DMS153 treated with DMSO at 0.1 percent for 48 hours (cell line): ENCODE data around the gene ANXA2.

Experiments used
- DNase-seq: peaks from one replicate; lab custom pipeline; 2025; ENCODE audit not compliant: unreplicated experiment; lab: John Stamatoyannopoulos, UW

ANXA2 gene

DNA sequence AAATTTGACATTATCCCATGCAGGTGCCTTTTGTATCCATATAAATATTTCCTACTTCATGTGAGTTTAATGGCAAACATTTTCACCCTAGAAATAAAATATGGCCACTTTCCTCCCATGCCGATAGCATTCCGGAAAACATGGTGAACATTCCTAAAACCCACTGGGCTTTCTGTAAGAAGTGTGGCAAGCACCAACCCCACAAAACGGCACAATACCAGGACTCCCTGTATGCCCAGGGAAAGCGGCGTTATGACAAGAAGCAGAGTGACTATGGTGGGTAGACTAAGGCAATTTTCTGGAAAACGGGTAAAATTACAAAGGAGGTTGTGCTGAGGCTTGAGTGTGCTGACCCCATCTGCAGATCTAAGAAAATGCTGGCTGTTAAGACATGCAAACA is 7.6 kb downstream of the ANXA2 start:
- no peak for DNase-seq

DNA sequence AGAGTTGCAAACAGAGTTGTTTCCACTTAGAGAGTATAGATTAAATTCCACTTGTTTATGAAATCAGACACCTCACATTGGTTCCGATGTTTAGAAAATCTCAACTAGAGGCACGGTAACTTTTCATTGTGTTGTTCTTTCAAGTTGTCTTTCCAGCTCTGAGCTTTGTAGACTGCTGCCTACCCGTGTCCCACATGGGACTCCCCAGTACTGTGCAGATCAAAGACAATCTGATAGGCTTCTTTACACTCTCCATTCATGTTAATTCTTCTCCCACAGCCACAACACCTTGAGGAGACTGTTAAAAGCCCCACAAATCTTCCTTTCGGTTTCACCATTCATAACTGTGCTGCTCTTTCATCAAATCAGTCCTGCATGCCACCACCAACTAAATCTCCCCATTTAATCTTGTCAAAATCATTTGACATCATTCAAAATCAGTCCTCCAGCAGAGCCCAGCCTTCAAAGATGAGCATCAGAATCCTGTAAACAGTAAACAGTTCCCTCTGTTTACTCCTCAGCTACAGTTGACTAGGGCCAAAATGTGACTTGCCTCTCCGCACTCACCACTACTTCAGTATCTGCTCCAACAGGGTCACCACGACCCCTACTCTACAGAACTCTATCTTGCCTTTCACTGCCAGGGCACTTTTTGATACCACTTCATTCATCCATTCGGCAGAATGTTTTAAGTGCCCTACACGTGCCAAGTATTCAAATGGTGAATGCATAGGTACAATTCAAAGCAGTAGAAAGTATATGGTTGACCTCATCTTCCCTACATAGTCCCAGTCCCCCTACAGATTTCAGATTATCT is 8.3 kb downstream of the ANXA2 start:
- no peak for DNase-seq

DNA sequence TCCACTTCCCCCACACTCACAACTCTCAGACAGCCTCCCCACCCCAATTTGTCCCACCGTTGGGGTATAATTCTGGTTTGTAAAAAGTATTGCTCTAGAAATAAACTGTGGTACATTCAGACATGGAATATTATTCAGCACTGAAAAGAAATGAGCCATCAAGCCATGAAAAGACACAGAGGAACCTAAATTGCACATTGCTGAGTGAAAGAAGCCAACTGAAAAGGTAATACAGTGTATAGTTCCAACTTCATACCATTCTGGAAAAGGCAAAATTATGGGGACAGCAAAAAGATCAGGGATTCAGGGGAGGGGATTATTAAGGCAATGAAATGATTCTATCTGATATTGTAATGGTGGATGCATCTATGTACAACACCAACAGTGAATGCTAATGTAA is 10.5 kb downstream of the ANXA2 start:
- no peak for DNase-seq

DNA sequence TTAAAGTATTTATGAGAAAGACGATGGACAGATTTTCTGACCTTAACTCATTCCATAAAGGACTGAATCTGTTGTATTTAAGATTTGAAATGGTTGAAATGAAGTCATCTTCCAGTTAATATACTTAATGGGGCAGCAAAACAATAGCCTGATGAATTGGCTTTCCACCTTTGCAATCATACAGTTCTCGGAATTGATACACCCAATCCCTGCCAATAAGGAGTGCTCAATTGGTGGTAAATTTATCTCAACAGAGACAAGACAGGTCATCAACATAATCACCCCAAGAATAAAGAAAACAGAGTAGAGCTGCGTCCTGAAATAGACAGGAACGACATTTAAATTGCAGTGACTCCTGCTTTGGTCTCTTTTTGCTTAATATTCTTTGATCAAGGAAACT is 11.2 kb downstream of the ANXA2 start:
- DNase-seq, result no peak

DNA sequence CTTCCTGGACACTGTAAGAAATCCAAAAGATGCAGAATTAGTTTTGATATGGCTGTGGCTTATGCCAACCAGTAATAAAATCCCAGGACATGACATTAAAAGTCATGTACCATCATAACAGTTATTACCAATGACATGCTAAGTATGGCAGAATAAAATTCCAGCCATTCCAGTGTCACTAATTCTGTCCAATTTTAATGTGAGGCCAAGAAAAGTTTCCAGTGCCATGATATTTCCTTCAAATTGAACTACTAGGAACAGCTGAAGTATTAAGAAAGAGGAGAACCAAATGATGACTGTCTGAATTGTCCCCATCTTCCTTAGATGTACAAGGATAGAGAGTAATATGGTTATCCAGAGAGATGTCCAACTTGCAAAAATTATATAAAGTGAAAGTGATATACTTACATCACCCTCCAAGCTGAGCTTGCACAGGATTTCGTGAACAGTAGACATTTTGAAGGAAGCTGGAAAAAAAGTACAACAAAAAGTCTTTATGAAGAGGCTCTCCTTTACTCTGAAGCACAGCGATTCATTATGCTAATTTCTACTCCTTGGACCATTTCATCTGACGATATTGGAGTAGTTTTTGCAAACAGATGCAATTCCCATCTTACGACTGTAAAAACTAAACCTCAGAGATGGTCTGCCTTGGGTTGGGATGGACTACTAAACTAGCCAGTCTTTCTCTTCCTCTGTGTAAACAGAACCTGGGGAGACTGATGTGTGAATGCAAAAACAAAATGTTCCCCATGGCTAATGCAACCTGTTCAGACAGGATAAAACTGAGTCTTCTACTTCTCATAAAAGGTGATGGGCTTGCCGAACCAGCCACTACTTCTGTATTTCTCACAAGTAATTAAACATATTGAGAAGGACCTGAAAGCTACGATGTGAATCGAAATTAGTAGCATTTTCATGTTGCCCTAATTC is 11.9 kb downstream of the ANXA2 start:
- no peak for DNase-seq

DNA sequence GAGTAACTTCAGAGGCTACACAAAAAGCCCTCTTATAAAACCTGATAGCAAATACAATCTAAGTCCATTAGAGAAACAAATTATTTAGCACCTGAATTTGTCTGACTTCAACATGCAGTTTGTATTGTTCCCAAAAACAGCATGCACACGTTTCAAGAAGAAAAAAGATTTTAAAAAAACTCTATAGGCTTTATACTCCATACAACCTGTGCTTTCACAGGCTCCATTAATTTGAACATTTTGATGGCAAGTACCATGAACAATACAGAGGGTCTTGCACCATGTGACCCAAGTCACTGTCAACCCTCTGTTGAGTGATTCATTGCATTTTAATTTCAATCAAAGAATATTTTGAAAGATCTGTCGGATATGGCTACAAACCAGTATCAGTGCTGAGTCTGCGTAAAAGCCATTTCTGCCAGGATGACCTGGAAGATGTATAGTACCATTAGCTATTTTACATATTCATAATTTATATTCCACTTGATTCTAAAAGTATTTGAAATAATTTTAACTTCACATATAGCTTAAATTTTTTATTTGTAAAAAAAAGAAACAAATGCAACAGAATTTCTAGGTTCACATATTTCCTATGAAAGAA is 13.2 kb downstream of the ANXA2 start:
- no peak for DNase-seq

DNA sequence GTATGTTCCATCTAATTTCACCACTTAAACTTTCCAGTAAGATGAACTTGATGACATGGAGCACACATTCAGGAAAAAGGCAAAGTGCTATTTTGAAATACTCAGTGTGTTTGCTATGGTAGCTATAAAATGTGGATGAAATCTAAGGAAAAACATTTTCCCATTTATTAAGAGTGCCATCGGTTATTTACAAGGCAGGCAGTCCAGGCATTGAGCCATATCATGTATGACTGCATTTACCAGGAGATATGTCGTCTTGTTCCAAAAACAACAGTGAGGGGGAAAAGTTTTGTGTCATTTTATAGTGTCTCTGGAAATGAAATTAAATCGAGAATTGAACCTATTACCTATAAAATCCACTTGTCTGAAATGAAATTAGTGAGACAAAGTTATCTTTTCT is 13.7 kb downstream of the ANXA2 start:
- no peak for DNase-seq

DNA sequence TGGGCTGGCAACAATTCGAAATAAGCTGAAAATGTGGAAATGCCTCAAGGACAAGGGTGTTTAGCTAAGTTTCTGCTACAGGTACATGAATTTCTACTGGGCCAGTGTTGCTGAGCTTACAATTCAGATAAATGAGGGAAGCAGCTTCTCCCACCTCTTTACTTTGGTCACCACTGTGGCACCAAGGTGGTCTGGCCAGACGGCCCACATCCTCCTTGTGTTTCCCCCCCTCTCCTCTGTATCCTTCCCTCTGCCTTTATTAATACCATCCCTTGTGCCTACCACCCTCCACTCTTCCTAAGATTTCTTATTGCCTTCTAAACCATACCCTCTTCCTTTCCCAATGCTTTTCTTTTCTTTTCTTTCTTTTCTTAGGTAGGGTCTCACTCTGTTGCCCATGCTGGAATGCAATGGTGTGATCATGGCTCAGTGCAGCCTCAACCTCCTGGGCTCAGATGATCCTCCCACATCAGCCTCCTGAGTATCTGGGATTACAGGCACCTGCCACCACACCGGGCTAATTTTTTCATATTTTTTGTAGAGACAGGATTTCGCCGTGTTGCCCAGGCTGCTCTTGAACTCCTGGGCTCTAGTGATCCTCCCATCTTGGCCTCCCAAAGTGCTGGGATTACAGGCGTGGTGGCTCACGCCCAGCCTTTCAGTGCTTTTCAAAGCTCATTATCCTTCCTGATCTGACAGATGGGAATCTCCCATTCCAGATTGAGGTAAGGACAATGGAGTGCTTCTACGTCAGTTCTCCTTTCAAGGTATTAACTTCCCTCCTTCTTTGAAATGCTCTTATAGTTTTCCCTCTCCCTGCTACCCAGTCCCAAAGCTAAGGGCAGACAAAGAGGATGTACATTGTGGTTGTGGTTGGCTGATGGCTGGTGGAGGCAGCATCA is 14.8 kb downstream of the ANXA2 start:
- no peak for DNase-seq

DNA sequence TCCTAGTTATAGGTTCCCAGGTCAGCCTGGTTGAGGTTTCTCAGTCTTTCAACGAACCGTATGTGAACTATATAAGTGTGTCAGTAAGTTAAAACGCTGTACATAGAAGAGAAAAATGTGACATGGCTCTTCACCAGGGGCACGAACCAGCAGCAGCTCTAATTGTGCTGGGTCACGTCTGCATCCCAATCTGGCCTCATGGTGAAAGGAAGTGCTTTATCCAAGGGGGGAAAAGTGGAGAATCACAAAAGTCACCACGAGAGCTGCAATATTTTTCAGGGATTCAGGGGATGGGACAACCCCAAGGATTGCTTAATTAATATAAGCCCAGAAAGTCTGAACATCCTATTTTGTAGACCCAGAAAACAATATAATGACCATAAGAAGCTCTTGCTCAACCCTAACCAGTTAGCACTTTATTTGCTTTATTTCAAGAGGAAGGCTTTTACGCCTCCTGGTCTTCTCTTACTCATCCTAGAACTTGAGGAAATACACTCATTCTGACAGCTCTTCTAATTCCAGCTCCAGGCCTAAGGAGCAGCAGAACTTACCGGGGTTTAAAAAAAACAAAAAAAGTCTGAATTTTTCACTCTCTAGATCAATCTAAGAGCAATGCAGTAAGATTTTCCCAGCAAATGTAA is 16.5 kb downstream of the ANXA2 start:
- DNase-seq, result no peak

DNA sequence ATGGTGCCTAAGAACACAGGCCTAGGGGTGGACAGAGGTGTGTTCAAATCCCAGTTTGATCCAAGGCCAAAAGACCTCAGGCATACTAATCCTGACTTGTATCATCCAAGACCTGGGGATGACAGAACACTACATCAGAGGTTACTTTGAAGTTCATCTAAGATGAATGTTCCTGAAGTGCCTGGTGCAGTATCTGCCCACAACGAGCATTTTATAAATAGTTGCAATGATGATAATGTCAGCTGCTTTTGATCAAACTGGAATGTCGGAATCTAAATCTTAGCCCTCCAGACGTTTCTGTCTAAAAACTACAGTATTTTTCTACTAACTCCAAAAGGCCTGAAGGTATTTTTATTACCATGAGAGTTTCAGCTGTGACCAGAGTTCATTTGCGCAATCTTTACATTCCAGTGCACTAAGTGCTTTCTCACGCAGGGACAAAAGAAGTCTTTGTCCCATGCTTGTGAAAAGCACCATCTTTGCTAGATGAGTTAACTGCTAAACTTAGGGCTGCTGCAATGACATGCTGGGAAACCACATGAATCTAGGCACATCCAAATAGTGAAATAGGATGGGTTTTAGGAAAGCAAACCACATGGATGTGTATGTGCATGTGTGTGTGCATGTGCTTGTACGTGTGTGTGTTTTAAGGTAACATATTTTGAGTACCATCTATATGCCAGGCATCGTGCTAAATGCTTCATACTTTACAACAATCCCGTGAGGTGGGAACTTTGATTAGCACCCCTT is 18.1 kb downstream of the ANXA2 start:
- DNase-seq, result no peak

DNA sequence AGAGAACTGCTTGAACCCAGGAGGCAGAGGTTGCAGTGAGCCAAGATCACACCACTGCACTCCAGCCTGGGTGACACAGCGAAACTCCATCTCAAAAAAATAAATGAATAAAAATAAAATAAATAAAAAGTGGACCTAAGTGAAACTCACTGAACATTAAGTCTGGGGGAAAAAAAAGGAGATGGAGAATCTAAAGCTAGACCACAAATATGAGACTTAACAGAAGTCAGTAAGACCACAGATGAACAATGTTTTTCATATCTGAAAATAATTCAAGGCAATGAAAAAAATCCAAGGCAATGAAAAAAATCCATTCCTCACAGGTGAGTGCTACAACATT is 18.6 kb downstream of the ANXA2 start:
- DNase-seq, result no peak

DNA sequence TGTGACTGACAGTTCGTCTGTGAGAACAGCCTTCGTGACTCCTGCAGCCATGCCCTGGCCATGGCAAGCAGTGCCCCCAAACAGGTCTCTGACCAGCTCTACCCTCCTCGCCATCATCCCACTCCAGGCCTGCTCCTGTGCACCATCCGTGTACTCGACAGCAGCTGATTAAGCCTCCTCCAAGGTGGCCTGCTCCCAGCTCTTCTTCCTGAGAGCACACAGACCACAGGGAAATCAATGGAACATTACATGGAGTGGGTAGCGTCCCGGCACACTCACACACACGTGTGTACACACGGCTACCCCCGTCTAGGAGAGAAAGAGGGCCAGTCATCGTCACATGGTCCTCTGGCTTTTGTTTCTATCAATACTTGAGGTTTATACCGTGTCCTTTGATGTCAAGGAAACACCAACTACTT is 21.1 kb downstream of the ANXA2 start:
- no peak for DNase-seq

DNA sequence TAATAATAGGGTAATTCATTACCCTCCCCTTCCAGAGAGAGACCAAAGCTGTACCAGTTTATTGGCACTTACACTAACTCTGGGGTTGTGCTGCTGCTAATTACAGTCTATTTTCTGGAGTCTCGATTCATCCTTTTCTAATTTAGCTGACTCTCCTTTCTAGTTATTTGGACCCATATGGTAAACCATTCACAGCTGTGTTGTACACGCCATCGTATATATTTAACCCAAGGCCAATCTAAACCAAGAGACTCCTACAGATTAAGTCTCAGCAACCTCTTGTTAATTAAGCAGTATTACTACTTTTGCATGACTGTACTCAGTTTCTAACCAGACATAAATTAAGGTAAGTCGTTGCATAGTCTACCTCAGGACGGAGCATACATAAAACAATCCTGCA is 22.5 kb downstream of the ANXA2 start:
- no peak for DNase-seq

DNA sequence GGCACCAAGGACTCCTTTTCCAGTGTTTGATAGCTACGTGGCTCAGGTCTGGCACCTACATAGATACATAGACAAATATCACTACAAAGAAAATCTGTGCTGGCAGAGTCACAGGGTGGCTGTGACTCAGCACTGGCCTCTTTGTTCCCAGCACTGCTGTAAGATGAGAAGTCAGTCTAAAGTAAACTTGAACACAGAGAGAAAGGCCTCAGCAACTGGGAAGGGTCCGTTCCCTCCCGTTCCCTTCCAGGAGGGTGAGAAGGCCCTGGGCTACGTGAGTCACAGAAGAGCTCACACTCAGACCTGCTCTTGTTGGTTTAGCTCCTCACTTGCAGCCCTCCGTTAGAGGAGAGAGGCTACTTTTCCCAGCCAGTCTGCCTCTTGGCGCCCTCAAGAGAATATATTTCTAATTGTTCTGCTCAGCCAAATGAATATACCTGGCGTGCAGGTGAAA is 23.1 kb downstream of the ANXA2 start:
- peak; percentile 47 for DNase-seq

DNA sequence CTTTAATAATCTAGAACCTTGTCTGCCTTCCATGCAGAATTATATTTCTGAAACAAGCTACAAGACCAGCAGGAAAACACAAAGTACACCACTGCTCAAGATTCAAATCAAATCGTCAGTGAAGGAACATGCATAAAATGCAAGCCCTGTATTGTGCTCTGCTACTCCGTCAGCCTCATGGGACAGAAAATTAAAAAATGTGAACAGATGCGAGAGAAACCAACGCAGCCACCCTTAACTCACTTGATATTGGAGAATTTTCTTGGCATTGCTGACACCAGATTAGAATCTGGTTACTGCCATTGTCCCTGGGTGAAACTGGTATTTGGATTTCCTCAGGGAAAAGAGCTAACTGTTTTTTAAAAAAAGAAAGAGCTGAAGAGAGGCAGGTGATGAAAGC is 23.6 kb downstream of the ANXA2 start:
- DNase-seq, result no peak

DNA sequence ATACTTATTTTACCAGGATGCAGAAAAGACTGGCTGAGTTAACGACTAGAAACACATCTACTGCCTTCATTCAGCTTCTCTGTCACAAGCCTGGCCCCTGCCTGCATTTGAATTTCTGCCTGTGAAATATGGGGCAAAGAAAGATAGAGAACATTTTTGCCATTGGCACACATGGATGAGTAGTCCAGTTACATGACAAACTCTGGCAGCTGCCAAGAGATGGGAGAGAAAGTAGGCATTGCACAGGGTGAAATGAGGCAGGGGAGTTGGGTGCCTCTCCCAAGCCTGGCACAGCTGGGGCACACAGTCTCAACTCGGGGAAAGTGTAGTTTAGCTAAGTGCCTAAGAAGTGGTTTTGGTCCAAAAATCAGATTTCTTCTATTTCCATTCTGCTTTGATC is 24.0 kb downstream of the ANXA2 start:
- no peak for DNase-seq

DNA sequence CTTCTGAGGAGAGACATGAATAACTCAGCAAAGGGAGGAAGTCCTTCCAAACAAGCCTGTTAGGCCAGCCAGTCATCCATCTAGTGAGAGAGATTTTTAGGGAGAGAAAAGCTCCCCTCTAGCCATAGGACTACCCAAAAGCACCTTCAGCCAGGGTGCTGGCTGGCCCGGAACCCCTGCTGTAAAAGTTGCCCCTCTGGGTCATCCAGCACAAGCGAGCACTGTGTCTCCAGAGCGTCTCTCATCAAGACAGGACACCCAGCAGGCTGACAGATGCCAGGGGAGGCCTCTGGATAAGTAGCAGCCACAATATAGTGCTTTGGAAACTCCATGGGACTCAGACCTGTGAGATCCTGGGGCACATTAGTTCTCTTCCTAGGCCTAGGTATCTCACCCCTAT is 24.5 kb downstream of the ANXA2 start:
- no peak for DNase-seq

DNA sequence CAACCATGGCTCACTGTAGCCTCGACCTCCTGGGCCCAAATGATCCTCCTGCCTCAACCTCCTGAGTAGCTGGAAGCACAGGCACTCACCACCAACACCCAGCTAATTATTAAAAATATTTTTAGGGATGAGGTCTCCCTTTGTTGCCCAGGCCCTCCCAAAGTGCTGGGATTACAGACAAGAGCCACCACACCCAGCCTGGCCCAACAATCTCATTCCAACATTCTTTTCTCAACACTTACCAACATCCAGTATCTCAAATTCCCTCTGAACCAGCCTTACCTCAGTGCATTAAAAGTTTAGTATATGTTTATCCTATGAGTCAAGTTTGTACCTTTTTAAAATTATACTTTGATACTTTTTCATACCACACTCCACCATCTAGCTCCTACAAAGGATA is 25.0 kb downstream of the ANXA2 start:
- DNase-seq, result no peak

DNA sequence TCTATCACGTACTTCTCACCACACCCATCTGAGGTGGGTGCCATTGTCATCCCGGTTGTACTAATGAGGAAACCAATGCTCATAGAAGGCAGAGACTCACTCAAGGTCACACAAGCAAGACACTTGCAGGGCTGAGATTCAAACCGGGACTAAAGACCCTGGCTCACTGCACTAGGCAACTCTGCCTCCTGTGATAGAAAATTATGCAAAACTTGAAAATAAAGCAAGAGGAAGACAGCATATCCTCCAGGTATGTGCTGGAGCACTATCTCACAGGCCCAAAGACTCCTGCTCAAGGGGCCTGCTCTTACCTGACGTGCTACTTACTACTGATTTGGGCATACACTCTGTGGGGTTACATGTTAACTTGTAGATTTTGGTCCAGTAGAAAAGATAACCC is 25.6 kb downstream of the ANXA2 start:
- DNase-seq, result no peak
